A673 (cell line): ENCODE data around the gene DOCK4. TPM values are rescaled to one million over a fixed set of nuclear protein-coding genes. Genes with fewer than 3 reads are reported as not detected.

Source experiments
- BruUV-seq: library from RNA; stranded (reverse); fragments of 400-500 nt; replicated peaks from 2 replicates; lab custom pipeline; 2021; lab: Mats Ljungman, UMichigan
- CTCF ChIA-PET: fragments of 300-600 bp; sonication (Branson Sonifier 250); formaldehyde crosslinking; loops from one replicate; lab custom pipeline; 2022; ENCODE audit warnings: antibody characterized with exemption; lab: Charles Lee
- POLR2A ChIA-PET: fragments of 300-600 bp; sonication (Branson Sonifier 250); formaldehyde crosslinking; loops from one replicate; lab custom pipeline; 2022; ENCODE audit warnings: antibody characterized with exemption; ENCODE audit not compliant: low non-redundant PET; lab: Charles Lee
- DNase-seq: peaks from one replicate; pipeline ENCODE4 v3.0.0-alpha.2; 2015; ENCODE audit warnings: low spot score
- H3K27ac ChIP-seq: fragments of 200-600 bp; sonication (generic); 2 replicates; pipeline ENCODE4 v1.5.1; 2016; ENCODE audit warnings: mixed run types, low read depth, mild to moderate bottlenecking, mixed read lengths, antibody characterized with exemption, low read length; ENCODE audit not compliant: poor library complexity, severe bottlenecking
- H3K27me3 ChIP-seq: fragments of 200-600 bp; sonication (generic); replicated peaks from 2 replicates; pipeline ENCODE4 v1.6.1; 2017; ENCODE audit warnings: mixed run types, low read depth, mild to moderate bottlenecking, mixed read lengths, antibody characterized with exemption, low read length; ENCODE audit not compliant: insufficient read depth, poor library complexity
- H3K36me3 ChIP-seq: fragments of 200-600 bp; sonication (generic); 2 replicates; pipeline ENCODE4 v1.6.1; 2016; ENCODE audit warnings: mixed run types, mild to moderate bottlenecking, mixed read lengths, antibody characterized with exemption, low read length; ENCODE audit not compliant: insufficient read depth, poor library complexity, severe bottlenecking
- H3K4me1 ChIP-seq: fragments of 200-600 bp; sonication (generic); 2 replicates; pipeline ENCODE4 v1.6.1; 2017; ENCODE audit warnings: mixed run types, mild to moderate bottlenecking, mixed read lengths, antibody characterized with exemption, low read length; ENCODE audit not compliant: insufficient read depth, poor library complexity, severe bottlenecking
- H3K4me3 ChIP-seq: fragments of 200-600 bp; sonication (generic); 2 replicates; pipeline ENCODE4 v1.5.1; 2016; ENCODE audit warnings: low read depth, mixed run types, mild to moderate bottlenecking, mixed read lengths, low read length; ENCODE audit not compliant: poor library complexity, severe bottlenecking
- H3K9me3 ChIP-seq: fragments of 200-600 bp; sonication (generic); 2 replicates; pipeline ENCODE4 v1.6.1; 2016; ENCODE audit warnings: mixed run types, low read depth, mild to moderate bottlenecking, mixed read lengths, antibody characterized with exemption, low read length; ENCODE audit not compliant: poor library complexity, severe bottlenecking
- CTCF ChIP-seq: fragments of 300-800, 200-600 bp; sonication (generic); conservative IDR thresholded peaks from 2 replicates; pipeline ENCODE4 v1.5.1; 2017; ENCODE audit warnings: low read depth, mild to moderate bottlenecking, antibody characterized with exemption, low read length, moderate library complexity, mixed read lengths
- EZH2 ChIP-seq: fragments of 200-600 bp; sonication (generic); IDR thresholded peaks from 2 replicates; pipeline ENCODE4 v1.6.1; 2017; ENCODE audit warnings: borderline replicate concordance, low read depth, mild to moderate bottlenecking, mixed read lengths, antibody characterized with exemption, low read length; ENCODE audit not compliant: poor library complexity, severe bottlenecking
- intact Hi-C: fragments of 100-400 bp; cut with micrococcal nuclease; formaldehyde crosslinking; loops from one replicate; pipeline ENCODE4 v1.10.0; 2022; ENCODE audit not compliant: unreplicated experiment
- total RNA-seq: library from RNA; stranded (reverse); gene quantifications from 2 replicates; pipeline ENCODE4 v1.2.3, GENCODE V29; 2021

The DOCK4 gene
- total RNA-seq, 1 experiment from 2014 or later = 28.5 TPM

GRCh38 chr7:111887734-111888133 lies 318.5 kb downstream of the DOCK4 start:
- intact Hi-C loops = no loop called here
- Histone ChIP-seq H3K36me3 (no peaks in the 10 kb centered on the region), H3K27ac (no peak overlapping the region), H3K4me1 (no peaks in the 10 kb centered on the region), H3K4me3 (no peak overlapping the region), H3K9me3 (no peaks in the 10 kb centered on the region), H3K27me3 (no peaks in the 10 kb centered on the region)
- CTCF ChIA-PET = no interaction called here
- no peak for DNase-seq
- TF ChIP-seq EZH2 = no peak
- no peak for TF ChIP-seq CTCF
- BruUV-seq = no TSS peak
- POLR2A ChIA-PET = no interaction called here

DNA sequence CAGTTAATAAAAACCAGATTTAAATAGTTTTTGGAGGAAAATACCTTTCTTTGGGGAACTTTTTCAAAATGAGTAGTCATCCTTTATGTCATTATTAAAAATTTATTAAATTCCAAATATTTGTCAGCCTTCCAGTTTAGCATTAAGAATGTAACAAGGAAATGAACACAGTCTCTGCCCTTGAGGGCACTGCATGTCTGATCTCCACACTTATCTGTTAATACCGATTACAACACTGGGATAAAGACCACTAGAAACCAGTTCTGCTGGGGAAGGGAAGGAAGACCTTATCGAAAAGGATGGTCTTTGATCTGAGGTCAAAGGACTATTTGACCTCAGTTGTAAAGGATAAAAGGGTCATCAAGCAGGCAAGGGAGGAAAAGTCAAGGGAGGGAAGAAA lies 320.0 kb downstream of the DOCK4 start:
- Histone ChIP-seq H3K4me3 (no peak overlapping the region), H3K4me1 (no peaks in the 10 kb centered on the region), H3K36me3 (no peaks in the 10 kb centered on the region), H3K27me3 (no peaks in the 10 kb centered on the region), H3K27ac (no peak overlapping the region), H3K9me3 (no peaks in the 10 kb centered on the region)
- POLR2A ChIA-PET = no interaction called here
- intact Hi-C loops = no loop called here
- TF ChIP-seq CTCF (no peak), EZH2 (no peak)
- no TSS peak for BruUV-seq
- no peak for DNase-seq
- CTCF ChIA-PET = no interaction called here

- no peaks in the 10 kb centered on the region for H3K27me3 ChIP-seq
- no peak for DNase-seq
- H3K4me3 ChIP-seq = no peak overlapping the region
- intact Hi-C loops = no loop called here
- H3K27ac ChIP-seq = no peak overlapping the region
- ChIA-PET CTCF (no interaction called here), POLR2A (no interaction called here)
- no peaks in the 10 kb centered on the region for H3K36me3 ChIP-seq
- BruUV-seq = no TSS peak
- no peaks in the 10 kb centered on the region for H3K9me3 ChIP-seq
- no peak for TF ChIP-seq EZH2
- TF ChIP-seq CTCF = no peak
- no peaks in the 10 kb centered on the region for H3K4me1 ChIP-seq
Observed at GRCh38 chr7:111883241-111883640, 323.0 kb downstream of the DOCK4 start.
